Measurements from ENCODE around the gene RNU6-8. TPM values are rescaled to one million over a fixed set of nuclear protein-coding genes. Genes with fewer than 3 reads are reported as not detected.

Gene RNU6-8
- total RNA-seq, 1 donor from 2014 or later: not detected

DNA sequence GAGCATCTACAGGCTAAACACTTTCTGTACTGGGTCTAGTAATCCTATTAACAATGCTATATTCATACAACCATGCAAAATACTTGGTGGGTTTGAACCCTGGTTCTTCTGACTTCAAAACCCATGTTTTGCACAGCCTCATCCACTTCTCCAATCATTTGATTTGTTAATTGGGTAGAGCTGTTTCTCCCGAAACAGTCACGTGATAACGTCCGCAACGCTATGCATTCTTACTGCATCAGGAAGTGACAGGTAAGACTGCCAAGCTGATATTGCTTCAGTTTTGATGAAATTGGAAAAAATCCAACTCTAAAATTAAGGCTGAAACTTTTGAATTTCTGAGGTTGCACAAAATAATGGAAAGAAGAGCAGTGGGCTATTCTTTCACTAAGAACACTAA is 31.6 kb downstream of the RNU6-8 start:
- H3K9me3 ChIP-seq: no peaks in the 10 kb centered on the region
- no peaks in the 10 kb centered on the region for H3K27me3 ChIP-seq
- no peak overlapping the region for H3K27ac ChIP-seq
- intact Hi-C loops (cut with DNase I): no loop called here
- H3K4me3 ChIP-seq: no peak overlapping the region
- H3K4me1 ChIP-seq: no peaks in the 10 kb centered on the region
- DNase-seq (no peak), ATAC-seq (no peak)
- no peaks in the 10 kb centered on the region for H3K36me3 ChIP-seq
- TF ChIP-seq, protein P1, sequence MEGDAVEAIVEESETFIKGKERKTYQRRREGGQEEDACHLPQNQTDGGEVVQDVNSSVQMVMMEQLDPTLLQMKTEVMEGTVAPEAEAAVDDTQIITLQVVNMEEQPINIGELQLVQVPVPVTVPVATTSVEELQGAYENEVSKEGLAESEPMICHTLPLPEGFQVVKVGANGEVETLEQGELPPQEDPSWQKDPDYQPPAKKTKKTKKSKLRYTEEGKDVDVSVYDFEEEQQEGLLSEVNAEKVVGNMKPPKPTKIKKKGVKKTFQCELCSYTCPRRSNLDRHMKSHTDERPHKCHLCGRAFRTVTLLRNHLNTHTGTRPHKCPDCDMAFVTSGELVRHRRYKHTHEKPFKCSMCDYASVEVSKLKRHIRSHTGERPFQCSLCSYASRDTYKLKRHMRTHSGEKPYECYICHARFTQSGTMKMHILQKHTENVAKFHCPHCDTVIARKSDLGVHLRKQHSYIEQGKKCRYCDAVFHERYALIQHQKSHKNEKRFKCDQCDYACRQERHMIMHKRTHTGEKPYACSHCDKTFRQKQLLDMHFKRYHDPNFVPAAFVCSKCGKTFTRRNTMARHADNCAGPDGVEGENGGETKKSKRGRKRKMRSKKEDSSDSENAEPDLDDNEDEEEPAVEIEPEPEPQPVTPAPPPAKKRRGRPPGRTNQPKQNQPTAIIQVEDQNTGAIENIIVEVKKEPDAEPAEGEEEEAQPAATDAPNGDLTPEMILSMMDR (IDR thresholded peaks at IDR 0.05): no peak

DNA sequence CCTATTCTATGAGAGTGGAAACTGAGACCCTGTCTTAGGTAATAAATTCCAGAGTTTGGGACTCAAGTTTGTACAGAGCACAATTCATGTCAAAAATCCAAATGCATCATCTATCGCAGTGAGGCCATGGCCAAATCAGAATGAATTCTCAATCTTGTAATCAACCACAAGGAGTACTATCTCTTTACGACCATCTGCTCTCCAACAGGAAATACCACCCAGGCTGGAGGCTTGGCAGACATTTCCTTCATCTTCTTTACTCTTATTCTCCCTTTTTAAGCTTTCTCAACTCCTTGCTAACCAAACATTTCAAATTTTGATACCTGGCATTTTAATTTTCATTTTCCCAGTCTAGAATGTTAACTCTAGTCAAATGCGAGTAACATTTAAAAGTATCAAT is 33.9 kb downstream of the RNU6-8 start:
- no peaks in the 10 kb centered on the region for H3K27me3 ChIP-seq
- no peak overlapping the region for H3K4me3 ChIP-seq
- intact Hi-C loops (cut with DNase I): no loop called here
- ATAC-seq (no peak), DNase-seq (no peak)
- H3K36me3 ChIP-seq: no peaks in the 10 kb centered on the region
- TF ChIP-seq, protein P1 (IDR thresholded peaks at IDR 0.05): no peak
- no peaks in the 10 kb centered on the region for H3K9me3 ChIP-seq
- no peak overlapping the region for H3K27ac ChIP-seq
- H3K4me1 ChIP-seq: no peaks in the 10 kb centered on the region

DNA sequence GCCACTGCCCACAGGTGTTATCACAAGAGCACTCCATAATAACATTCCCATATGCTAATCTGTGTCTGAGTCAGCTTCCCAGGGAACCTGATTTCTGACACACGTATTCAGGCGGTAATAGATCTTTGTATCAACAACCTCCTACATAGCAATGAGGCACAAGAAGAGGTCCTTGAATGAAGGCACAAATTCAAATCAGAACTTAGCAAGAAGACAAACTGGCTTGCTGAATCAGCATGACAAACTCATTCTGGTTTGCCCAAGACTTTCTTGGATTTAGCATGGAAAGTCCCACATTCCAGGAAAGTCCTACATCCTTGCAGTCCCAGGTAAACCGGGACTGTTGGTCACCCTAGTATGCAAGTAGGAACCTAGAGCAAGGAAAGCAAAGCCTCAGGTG is 35.2 kb downstream of the RNU6-8 start:
- intact Hi-C loops (cut with DNase I): no loop called here
- H3K4me3 ChIP-seq: no peak overlapping the region
- TF ChIP-seq, protein P1 (IDR thresholded peaks at IDR 0.05): no peak
- no peaks in the 10 kb centered on the region for H3K27me3 ChIP-seq
- H3K9me3 ChIP-seq: no peaks in the 10 kb centered on the region
- no peak for ATAC-seq
- DNase-seq: no peak
- H3K36me3 ChIP-seq: no peaks in the 10 kb centered on the region
- no peak overlapping the region for H3K27ac ChIP-seq
- H3K4me1 ChIP-seq: no peaks in the 10 kb centered on the region

DNA sequence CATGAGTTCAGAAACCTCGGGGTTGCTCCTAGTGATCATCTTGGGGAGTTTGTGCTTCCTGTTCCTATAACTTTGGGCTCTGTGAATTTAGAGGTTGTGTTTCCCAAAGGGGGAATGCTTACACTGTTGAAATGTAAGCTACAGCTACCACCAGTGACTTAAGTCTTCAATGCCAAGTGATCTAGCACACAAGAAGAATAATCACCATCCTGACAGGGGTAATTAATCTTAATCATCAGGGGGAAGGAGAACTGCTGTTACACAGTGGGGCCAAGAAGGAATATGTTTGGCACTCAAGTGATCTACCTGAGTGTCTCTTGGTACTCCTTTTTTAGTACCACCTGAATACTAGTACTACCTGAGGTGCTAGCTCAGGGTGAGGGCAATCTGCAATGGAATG is 36.1 kb downstream of the RNU6-8 start:
- Histone ChIP-seq H3K27me3 (no peaks in the 10 kb centered on the region), H3K36me3 (no peaks in the 10 kb centered on the region), H3K27ac (no peak overlapping the region), H3K9me3 (no peaks in the 10 kb centered on the region), H3K4me1 (no peaks in the 10 kb centered on the region), H3K4me3 (no peak overlapping the region)
- DNase-seq (no peak), ATAC-seq (no peak)
- intact Hi-C loops (cut with DNase I): no loop called here
- TF ChIP-seq, protein P1 (IDR thresholded peaks at IDR 0.05): no peak

DNA sequence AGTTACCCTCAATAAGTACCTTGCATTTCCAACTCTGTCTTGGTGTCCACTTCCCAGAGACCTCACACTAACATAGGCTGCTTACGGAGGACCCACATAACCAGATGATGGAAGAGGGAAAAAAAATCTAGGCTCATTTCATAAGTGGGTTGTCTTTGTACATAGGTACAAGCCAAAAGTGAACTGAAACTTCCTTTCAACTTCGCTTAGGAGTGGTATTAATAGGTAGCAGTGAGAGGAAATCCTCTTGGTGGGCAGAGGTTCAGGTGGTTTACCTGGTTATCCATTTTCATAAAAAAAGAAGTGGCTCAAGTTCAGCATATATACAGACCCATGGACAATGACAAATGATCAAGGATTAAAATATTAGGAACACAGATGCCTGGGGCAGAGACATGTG is 37.0 kb downstream of the RNU6-8 start:
- TF ChIP-seq, protein P1 (IDR thresholded peaks at IDR 0.05): no peak
- intact Hi-C loops (cut with DNase I): no loop called here

More for the DNA sequence above, 37.0 kb downstream of the RNU6-8 start:
- Histone ChIP-seq H3K36me3 (no peaks in the 10 kb centered on the region), H3K27ac (no peak overlapping the region), H3K27me3 (no peaks in the 10 kb centered on the region), H3K4me1 (no peaks in the 10 kb centered on the region), H3K9me3 (no peaks in the 10 kb centered on the region), H3K4me3 (no peak overlapping the region)
- DNase-seq (no peak), ATAC-seq (no peak)

Other genes with a start within 250 kb of the RNU6-8 start
- gene ARHGAP5, start 126.0 kb downstream of the RNU6-8 start, total RNA-seq: 111 TPM
- not detected for gene RNU6-7, start 1.2 kb downstream of the RNU6-8 start, total RNA-seq
- gene AKAP6, start 126.0 kb upstream of the RNU6-8 start, total RNA-seq: 7.7 TPM

Measured in upper lobe of right lung (tissue), 1 donor.